GM12873 (cell line): ENCODE measurements around the gene SFXN1.

ENCODE experiments used
- CTCF ChIP-seq: IDR thresholded peaks from 2 replicates; pipeline ENCODE4 v1.5.1; 2012; ENCODE audit warnings: low read depth, mild to moderate bottlenecking, moderate library complexity, low read length, control low read depth; ENCODE audit not compliant: insufficient read depth; ENCODE audit errors: missing control alignments

Gene SFXN1

GRCh38 chr5:175444905-175445456 is 33.4 kb upstream of the SFXN1 start:
- TF ChIP-seq CTCF, result no peak

GRCh38 chr5:175447571-175447970 is 30.8 kb upstream of the SFXN1 start:
- no peak for TF ChIP-seq CTCF

- TF ChIP-seq CTCF, result no peak
Measured at GRCh38 chr5:175448276-175448675, 30.1 kb upstream of the SFXN1 start.

GRCh38 chr5:175452166-175452565 is 26.2 kb upstream of the SFXN1 start:
- no peak for TF ChIP-seq CTCF

GRCh38 chr5:175456105-175456742 is 22.1 kb upstream of the SFXN1 start:
- no peak for TF ChIP-seq CTCF

- no peak for TF ChIP-seq CTCF
Measured at GRCh38 chr5:175457466-175457865, 20.9 kb upstream of the SFXN1 start.

- TF ChIP-seq CTCF, result peak; percentile 41
Measured at GRCh38 chr5:175460126-175460525, 18.2 kb upstream of the SFXN1 start.

GRCh38 chr5:175460552-175460951 is 17.8 kb upstream of the SFXN1 start:
- no peak for TF ChIP-seq CTCF
